HL-60 (cell line): ENCODE measurements around the gene LEUTX.

Experiments used
- POLR2AphosphoS5 ChIP-seq: IDR thresholded peaks from 2 replicates; pipeline ENCODE4 v1.6.1; 2012; ENCODE audit warnings: low read depth
- TF ChIP-seq, protein P1 (sequence below): IDR thresholded peaks from one replicate; pipeline ENCODE4 v1.5.1; 2011; ENCODE audit warnings: low read length, control low read depth, inconsistent platforms; ENCODE audit not compliant: insufficient read depth

DNA sequence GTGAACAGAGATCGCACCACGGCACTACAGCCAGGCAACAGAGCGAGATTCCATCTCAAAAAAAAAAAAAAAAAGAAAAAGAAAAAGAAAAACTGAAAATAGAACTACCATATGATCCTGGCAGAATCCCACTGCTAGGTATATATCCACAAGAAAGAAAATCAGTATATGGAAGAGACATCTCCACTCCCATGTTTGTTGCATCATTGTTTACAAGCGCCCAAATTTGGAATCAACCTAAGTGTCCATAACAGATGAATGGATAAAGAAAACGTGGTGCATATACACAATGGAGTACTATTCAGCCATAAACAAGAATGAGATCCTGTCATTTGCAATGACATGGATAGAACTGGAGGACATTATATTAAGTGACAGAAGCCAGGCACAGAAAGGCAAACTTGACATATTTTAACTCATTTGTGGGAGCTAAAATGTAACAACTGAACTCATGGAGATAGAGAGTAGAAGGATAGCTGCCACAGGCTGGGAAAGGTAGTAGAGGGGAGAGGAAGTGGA is 29.3 kb downstream of the LEUTX start:
- TF ChIP-seq POLR2AphosphoS5: no peak
- TF ChIP-seq, protein P1, sequence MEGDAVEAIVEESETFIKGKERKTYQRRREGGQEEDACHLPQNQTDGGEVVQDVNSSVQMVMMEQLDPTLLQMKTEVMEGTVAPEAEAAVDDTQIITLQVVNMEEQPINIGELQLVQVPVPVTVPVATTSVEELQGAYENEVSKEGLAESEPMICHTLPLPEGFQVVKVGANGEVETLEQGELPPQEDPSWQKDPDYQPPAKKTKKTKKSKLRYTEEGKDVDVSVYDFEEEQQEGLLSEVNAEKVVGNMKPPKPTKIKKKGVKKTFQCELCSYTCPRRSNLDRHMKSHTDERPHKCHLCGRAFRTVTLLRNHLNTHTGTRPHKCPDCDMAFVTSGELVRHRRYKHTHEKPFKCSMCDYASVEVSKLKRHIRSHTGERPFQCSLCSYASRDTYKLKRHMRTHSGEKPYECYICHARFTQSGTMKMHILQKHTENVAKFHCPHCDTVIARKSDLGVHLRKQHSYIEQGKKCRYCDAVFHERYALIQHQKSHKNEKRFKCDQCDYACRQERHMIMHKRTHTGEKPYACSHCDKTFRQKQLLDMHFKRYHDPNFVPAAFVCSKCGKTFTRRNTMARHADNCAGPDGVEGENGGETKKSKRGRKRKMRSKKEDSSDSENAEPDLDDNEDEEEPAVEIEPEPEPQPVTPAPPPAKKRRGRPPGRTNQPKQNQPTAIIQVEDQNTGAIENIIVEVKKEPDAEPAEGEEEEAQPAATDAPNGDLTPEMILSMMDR: no peak
